B cell (primary cell): Measurements from ENCODE around the gene PAMR1. TPM values are rescaled to one million over a fixed set of nuclear protein-coding genes. Genes with fewer than 3 reads are reported as not detected.

Experiments used
- ATAC-seq: fragments of 200-7000 bp; cut with Tn5 transposase; one replicate; pipeline ENCODE4 v1.10.0; 2021; ENCODE audit warnings: low read depth, mild to moderate bottlenecking, moderate number of reproducible peaks, moderate library complexity
- CTCF ChIA-PET: fragments of 350-600 bp; sonication (Branson Sonifier 250); formaldehyde crosslinking; loops from one replicate; lab custom pipeline; 2021; ENCODE audit warnings: antibody characterized with exemption, inconsistent platforms; lab: Charles Lee
- POLR2A ChIA-PET: fragments of 350-600 bp; sonication (Branson Sonifier 250); formaldehyde crosslinking; loops from one replicate; lab custom pipeline; 2021; ENCODE audit warnings: antibody characterized with exemption; lab: Charles Lee
- DNase-seq: peaks from one replicate; pipeline ENCODE4 v3.0.0; 2013
- H2AFZ ChIP-seq: 2 replicates; pipeline ENCODE4 v1.6.1; 2012; ENCODE audit warnings: mild to moderate bottlenecking, low read depth, low read length; ENCODE audit not compliant: insufficient read depth, poor library complexity, severe bottlenecking
- H3K27ac ChIP-seq, 2 donors: 1 replicate in 1 of 2; 2 replicates in 1 of 2; pipeline ENCODE4 v1.5.1; 2012 to 2013; ENCODE audit warnings: low read length in 2 of 2, mild to moderate bottlenecking in 2 of 2, moderate library complexity in 1 of 2
- H3K27me3 ChIP-seq, 4 experiments: fragments of 200-600 bp in 1 of 4; sonication (generic) in 1 of 4; replicated peaks in 1 of 4; 1 replicate in 2 of 4; 2 replicates in 2 of 4; pipeline versions ENCODE4 v1.6.1 to v1.7.0; 2013 to 2016; ENCODE audit warnings: low read length in 3 of 4, mild to moderate bottlenecking in 2 of 4, mixed read lengths in 1 of 4, moderate library complexity in 1 of 4; ENCODE audit not compliant: insufficient read depth in 4 of 4, control insufficient read depth in 3 of 4; ENCODE audit errors: control extremely low read depth in 1 of 4
- H3K36me3 ChIP-seq, 2 experiments: replicated peaks in 1 of 2; 1 replicate in 1 of 2; 2 replicates in 1 of 2; pipeline versions ENCODE4 v1.6.1 to v1.7.1; 2013; ENCODE audit warnings: low read length in 1 of 2; ENCODE audit not compliant: insufficient read depth in 2 of 2, control insufficient read depth in 1 of 2; ENCODE audit errors: control extremely low read depth in 1 of 2, extremely low read depth in 1 of 2
- H3K4me1 ChIP-seq, 2 donors: fragments of 200-600 bp in 1 of 2; sonication (generic) in 1 of 2; 1 replicate in 1 of 2; 2 replicates in 1 of 2; pipeline versions ENCODE4 v1.5.1 to v1.6.1; 2013 to 2017; ENCODE audit warnings: low read length in 2 of 2; ENCODE audit not compliant: control insufficient read depth in 2 of 2, insufficient read depth in 2 of 2
- H3K4me2 ChIP-seq: replicated peaks from 2 replicates; pipeline ENCODE3; 2012; ENCODE audit warnings: mild to moderate bottlenecking, low read depth, low read length; ENCODE audit not compliant: poor library complexity, severe bottlenecking
- H3K4me3 ChIP-seq, 5 experiments: fragments of 200-600 bp in 1 of 5; sonication (generic) in 1 of 5; 1 replicate in 3 of 5; 2 replicates in 2 of 5; pipeline versions ENCODE4 v1.5.1 to v1.7.0; 2011 to 2016; ENCODE audit warnings: low read length in 4 of 5, mild to moderate bottlenecking in 4 of 5, low read depth in 2 of 5, control low read depth in 1 of 5, moderate library complexity in 1 of 5; ENCODE audit not compliant: insufficient read depth in 1 of 5; ENCODE audit errors: control extremely low read depth in 1 of 5, extremely low read depth in 1 of 5
- H3K79me2 ChIP-seq: fragments of 200-600 bp; sonication (generic); one replicate; pipeline ENCODE4 v1.6.0; 2016; ENCODE audit warnings: low read length; ENCODE audit not compliant: control insufficient read depth, insufficient read depth
- H3K9ac ChIP-seq: fragments of 200-600 bp; sonication (generic); 2 replicates; pipeline ENCODE4 v1.6.1; 2017; ENCODE audit warnings: mild to moderate bottlenecking, low read length, moderate library complexity
- H3K9me3 ChIP-seq, 3 donors: one replicate each; pipeline versions ENCODE4 v1.6.1 to v1.7.1; 2013; ENCODE audit warnings: low read length in 2 of 3; ENCODE audit not compliant: control insufficient read depth in 2 of 3, insufficient read depth in 1 of 3; ENCODE audit errors: control extremely low read depth in 1 of 3
- H4K20me1 ChIP-seq: 2 replicates; pipeline ENCODE4 v1.6.0; 2012; ENCODE audit warnings: mild to moderate bottlenecking, low read length; ENCODE audit not compliant: insufficient read depth, control insufficient read depth, poor library complexity, severe bottlenecking
- H3K27ac Mint-ChIP-seq: one replicate; pipeline ENCODE4 v1.8.0; 2021; ENCODE audit warnings: mixed read lengths
- H3K27me3 Mint-ChIP-seq: one replicate; pipeline ENCODE4 v1.8.0; 2021; ENCODE audit warnings: mixed read lengths
- H3K4me1 Mint-ChIP-seq: one replicate; pipeline ENCODE4 v1.8.0; 2021; ENCODE audit warnings: mixed read lengths
- H3K4me3 Mint-ChIP-seq: one replicate; pipeline ENCODE4 v1.8.0; 2021; ENCODE audit warnings: mixed read lengths
- H3K9me3 Mint-ChIP-seq: one replicate; pipeline ENCODE4 v1.8.0; 2022; ENCODE audit warnings: mixed read lengths; ENCODE audit not compliant: insufficient read depth
- EZH2 ChIP-seq: IDR thresholded peaks from 2 replicates; pipeline ENCODE4 v1.6.1; 2012; ENCODE audit warnings: borderline replicate concordance, low read depth, mild to moderate bottlenecking, moderate library complexity, low read length; ENCODE audit not compliant: insufficient read depth, poor library complexity, severe bottlenecking
- WGBS: methylation state at CpG from one replicate; pipeline ENCODE4 v1.1.5; 2013; ENCODE audit warnings: missing lambda C conversion rate; ENCODE audit not compliant: insufficient coverage; 5-methylcytosine and 5-hydroxymethylcytosine counted together
- intact Hi-C: fragments of 100-400 bp; cut with micrococcal nuclease; formaldehyde crosslinking; loops from one replicate; pipeline ENCODE4 v1.10.0; 2022
- polyA plus RNA-seq: library from polyadenylated mRNA; depleted of rRNA; stranded (reverse); fragments of >200 nt; gene quantifications from 2 replicates; pipeline ENCODE4 v1.2.3, GENCODE V29; 2012
- total RNA-seq, 2 donors: library from RNA; stranded (reverse); fragments of 120-200 nt in 1 of 2; gene quantifications; 1 replicate in 1 of 2; 2 replicates in 1 of 2; pipeline versions ENCODE4 v1.2.3 to v1.2.4, GENCODE V29; 2013 to 2022
- TF ChIP-seq, protein P1 (sequence below): fragments of 200-600 bp; IDR thresholded peaks from one replicate; pipeline ENCODE4 v1.8.0; 2022; ENCODE audit warnings: antibody characterized with exemption, mild to moderate bottlenecking

The PAMR1 gene
- total and polyA plus RNA-seq, 2 donors (not counting 1 experiment from before 2014, with no cell fraction given): not detected

- Histone ChIP-seq H3K27me3 (no peaks in the 10 kb centered on the region), H3K79me2 (no peaks in the 10 kb centered on the region), H3K4me2 (no peak overlapping the region), H3K9ac (no peak overlapping the region), H2AFZ (no peak overlapping the region), H3K4me3 (no peak overlapping the region), H3K27ac (no peak overlapping the region), H3K36me3 (no peaks in the 10 kb centered on the region), H3K9me3 (no peaks in the 10 kb centered on the region), H3K4me1 (no peaks in the 10 kb centered on the region), H4K20me1 (no peaks in the 10 kb centered on the region)
- Mint-ChIP-seq H3K27ac (no peak overlapping the region), H3K4me1 (no peaks in the 10 kb centered on the region), H3K27me3 (peaks cover 10% of the 10 kb centered on the region), H3K9me3 (no peaks in the 10 kb centered on the region), H3K4me3 (no peak overlapping the region)
- intact Hi-C loops: no loop called here
- no CpG with 5 or more reads among the region's 1 CpG for WGBS
- ATAC-seq (no peak), DNase-seq (no peak)
- ChIA-PET POLR2A (no interaction called here), CTCF (interaction anchor here (1.2 to 2.0 kb wide), 2 partner anchors 9 to 11 kb away, joined by 3 to 4 read pairs; no protein-coding TSS in a partner anchor)
- no peak for TF ChIP-seq EZH2
- TF ChIP-seq, protein P1, sequence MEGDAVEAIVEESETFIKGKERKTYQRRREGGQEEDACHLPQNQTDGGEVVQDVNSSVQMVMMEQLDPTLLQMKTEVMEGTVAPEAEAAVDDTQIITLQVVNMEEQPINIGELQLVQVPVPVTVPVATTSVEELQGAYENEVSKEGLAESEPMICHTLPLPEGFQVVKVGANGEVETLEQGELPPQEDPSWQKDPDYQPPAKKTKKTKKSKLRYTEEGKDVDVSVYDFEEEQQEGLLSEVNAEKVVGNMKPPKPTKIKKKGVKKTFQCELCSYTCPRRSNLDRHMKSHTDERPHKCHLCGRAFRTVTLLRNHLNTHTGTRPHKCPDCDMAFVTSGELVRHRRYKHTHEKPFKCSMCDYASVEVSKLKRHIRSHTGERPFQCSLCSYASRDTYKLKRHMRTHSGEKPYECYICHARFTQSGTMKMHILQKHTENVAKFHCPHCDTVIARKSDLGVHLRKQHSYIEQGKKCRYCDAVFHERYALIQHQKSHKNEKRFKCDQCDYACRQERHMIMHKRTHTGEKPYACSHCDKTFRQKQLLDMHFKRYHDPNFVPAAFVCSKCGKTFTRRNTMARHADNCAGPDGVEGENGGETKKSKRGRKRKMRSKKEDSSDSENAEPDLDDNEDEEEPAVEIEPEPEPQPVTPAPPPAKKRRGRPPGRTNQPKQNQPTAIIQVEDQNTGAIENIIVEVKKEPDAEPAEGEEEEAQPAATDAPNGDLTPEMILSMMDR: no peak
Observed at GRCh38 chr11:35496416-35496815, 29.0 kb downstream of the PAMR1 start.

GRCh38 chr11:35494957-35495490, 30.4 kb downstream of the PAMR1 start:
- Mint-ChIP-seq H3K27me3 (peaks cover 14% of the 10 kb centered on the region), H3K4me3 (no peak overlapping the region), H3K4me1 (no peaks in the 10 kb centered on the region), H3K27ac (no peak overlapping the region), H3K9me3 (no peaks in the 10 kb centered on the region)
- TF ChIP-seq, protein P1: no peak
- no peak for TF ChIP-seq EZH2
- Histone ChIP-seq H4K20me1 (no peaks in the 10 kb centered on the region), H3K36me3 (no peaks in the 10 kb centered on the region), H3K9me3 (no peaks in the 10 kb centered on the region), H3K27ac (no peak overlapping the region), H2AFZ (no peak overlapping the region), H3K9ac (no peak overlapping the region), H3K79me2 (no peaks in the 10 kb centered on the region), H3K27me3 (peaks cover 0 to 2% (median 0%) of the 10 kb centered on the region in 4 experiments), H3K4me2 (no peak overlapping the region), H3K4me1 (no peaks in the 10 kb centered on the region), H3K4me3 (no peak overlapping the region)
- POLR2A ChIA-PET: no interaction called here
- WGBS: 100% methylated on average over 2 of the region's 5 CpGs
- ATAC-seq: no peak
- CTCF ChIA-PET: interaction anchor here (0.7 kb wide), 1 partner anchor 869 kb away, joined by 3 read pairs; no protein-coding TSS in a partner anchor
- no peak for DNase-seq
- intact Hi-C loops: no loop called here
